ENCODE results near the gene RPL36AL.

Gene RPL36AL

GRCh38 chr14:49578141-49578540 is 42.3 kb downstream of the RPL36AL start:
- no peak for DNase-seq

DNA sequence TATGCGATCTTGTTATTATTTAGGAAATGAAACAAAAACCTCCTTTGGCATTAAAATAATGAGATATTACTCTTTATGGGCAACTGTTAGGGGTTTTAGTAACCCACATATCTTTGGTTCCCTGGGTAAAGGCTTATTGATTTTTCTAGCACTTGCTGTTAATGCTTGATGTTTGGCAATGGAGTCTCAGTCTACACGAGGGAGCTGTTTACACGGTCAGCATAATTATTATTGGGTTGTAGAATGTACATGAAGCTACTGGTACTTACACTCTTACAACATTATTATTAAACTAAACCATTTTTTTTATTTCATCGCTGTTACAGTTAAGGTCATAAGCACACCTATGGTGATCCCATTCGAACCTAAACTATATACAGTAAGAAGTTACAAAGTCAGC is 46.4 kb downstream of the RPL36AL start:
- no peak for DNase-seq

DNA sequence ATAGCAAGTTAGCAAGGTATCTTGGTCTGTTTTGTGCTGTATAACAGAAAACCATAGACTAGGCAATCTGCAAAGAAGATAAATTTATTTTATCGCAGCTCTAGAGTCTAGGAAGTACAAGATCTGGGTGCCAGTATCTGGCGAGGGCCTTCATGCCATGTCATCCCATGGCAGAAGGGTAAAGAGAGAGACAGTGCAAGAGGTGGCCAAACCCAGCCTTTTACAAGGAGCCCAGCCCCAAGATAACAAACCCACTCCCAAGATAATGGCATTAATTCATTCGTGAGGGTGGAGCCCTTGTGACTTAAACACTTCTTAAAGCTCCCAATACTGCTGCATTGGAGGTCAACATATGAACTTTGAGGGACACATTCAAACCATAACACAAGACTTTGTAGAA is 51.1 kb downstream of the RPL36AL start:
- DNase-seq = no peak

All from NCI-H1092 treated with DMSO at 0.1 percent for 48 hours (cell line).